IMR-90 (cell line): Measurements from ENCODE around the gene ZNF879.

Source experiments
- CEBPB ChIP-seq: IDR thresholded peaks from 2 replicates; pipeline ENCODE4 v1.6.1; 2012; ENCODE audit warnings: low read depth, low read length, improper control_type of control experiment
- CHD1 ChIP-seq: IDR thresholded peaks from 2 replicates; pipeline ENCODE4 v1.6.1; 2012; ENCODE audit warnings: low read depth, low read length, improper control_type of control experiment
- FOS ChIP-seq: fragments of 150-350 bp; IDR thresholded peaks from 2 replicates; pipeline ENCODE4 v1.6.1; 2016; ENCODE audit warnings: low read depth, low read length
- MAFK ChIP-seq: IDR thresholded peaks from 2 replicates; pipeline ENCODE4 v1.6.1; 2012; ENCODE audit warnings: low read depth, low read length, improper control_type of control experiment
- MXI1 ChIP-seq: IDR thresholded peaks from 2 replicates; pipeline ENCODE4 v1.6.1; 2012; ENCODE audit warnings: low read depth, mild to moderate bottlenecking, low read length, moderate library complexity, borderline replicate concordance
- NFE2L2 ChIP-seq: fragments of 150-350 bp; IDR thresholded peaks from 2 replicates; pipeline ENCODE4 v1.6.1; 2016; ENCODE audit warnings: low read depth, mild to moderate bottlenecking, low read length
- POLR2A ChIP-seq: IDR thresholded peaks from 2 replicates; pipeline ENCODE4 v1.6.1; 2012; ENCODE audit warnings: mild to moderate bottlenecking, low read depth, low read length
- RAD21 ChIP-seq: IDR thresholded peaks from 2 replicates; pipeline ENCODE4 v1.6.1; 2012; ENCODE audit warnings: low read length, improper control_type of control experiment
- RCOR1 ChIP-seq: IDR thresholded peaks from 2 replicates; pipeline ENCODE4 v1.6.1; 2012; ENCODE audit warnings: mild to moderate bottlenecking, low read length, improper control_type of control experiment; ENCODE audit not compliant: insufficient replicate concordance
- RFX5 ChIP-seq: IDR thresholded peaks from 2 replicates; pipeline ENCODE4 v1.8.0; 2012; ENCODE audit warnings: low read depth, mild to moderate bottlenecking, low read length, moderate library complexity
- SMC3 ChIP-seq: fragments of 150-350 bp; IDR thresholded peaks from 2 replicates; pipeline ENCODE4 v1.6.1; 2016; ENCODE audit warnings: low read depth, mild to moderate bottlenecking, antibody characterized with exemption, low read length, moderate library complexity
- TF ChIP-seq, protein P1 (sequence below): conservative IDR thresholded peaks from 2 replicates; pipeline ENCODE4 v1.5.1; 2012; ENCODE audit warnings: mild to moderate bottlenecking, low read depth, low read length, improper control_type of control experiment
- TF ChIP-seq, protein P2 (sequence below): fragments of 150-350 bp; IDR thresholded peaks from 2 replicates; pipeline ENCODE4 v1.6.1; 2017; ENCODE audit warnings: mild to moderate bottlenecking, antibody characterized with exemption, low read length, low read depth
- TF ChIP-seq, protein P3 (sequence below): fragments of 150-350 bp; IDR thresholded peaks from 2 replicates; pipeline ENCODE4 v1.6.1; 2016; ENCODE audit warnings: low read depth, mild to moderate bottlenecking, low read length, moderate library complexity, borderline replicate concordance

DNA sequence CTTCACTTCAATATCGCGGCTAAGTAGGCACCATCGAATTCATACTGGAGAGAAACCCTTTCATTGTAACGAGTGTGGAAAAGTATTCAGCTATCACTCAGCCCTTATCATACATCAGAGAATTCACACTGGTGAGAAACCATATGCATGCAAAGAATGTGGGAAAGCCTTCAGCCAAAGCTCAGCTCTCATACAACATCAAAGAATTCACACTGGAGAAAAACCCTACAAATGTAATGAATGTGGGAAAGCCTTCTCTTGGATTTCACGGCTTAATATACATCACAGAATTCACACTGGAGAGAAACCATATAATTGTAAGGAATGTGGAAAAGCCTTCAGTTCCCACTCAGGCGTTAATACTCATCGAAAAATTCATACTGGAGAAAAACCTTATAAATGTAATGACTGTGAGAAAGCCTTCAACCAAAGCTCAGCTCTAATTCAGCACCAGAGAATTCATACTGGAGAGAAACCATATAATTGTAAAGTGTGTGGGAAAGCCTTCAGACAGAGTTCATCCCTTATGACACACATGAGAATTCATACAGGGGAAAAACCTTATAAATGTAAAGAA is 9.5 kb downstream of the ZNF879 start:
- TF ChIP-seq RFX5 (no peak), POLR2A (no peak), RCOR1 (no peak), CHD1 (no peak), CEBPB (no peak), RAD21 (no peak), FOS (no peak), MXI1 (no peak), SMC3 (no peak), NFE2L2 (no peak), MAFK (no peak)
- TF ChIP-seq, protein P1, sequence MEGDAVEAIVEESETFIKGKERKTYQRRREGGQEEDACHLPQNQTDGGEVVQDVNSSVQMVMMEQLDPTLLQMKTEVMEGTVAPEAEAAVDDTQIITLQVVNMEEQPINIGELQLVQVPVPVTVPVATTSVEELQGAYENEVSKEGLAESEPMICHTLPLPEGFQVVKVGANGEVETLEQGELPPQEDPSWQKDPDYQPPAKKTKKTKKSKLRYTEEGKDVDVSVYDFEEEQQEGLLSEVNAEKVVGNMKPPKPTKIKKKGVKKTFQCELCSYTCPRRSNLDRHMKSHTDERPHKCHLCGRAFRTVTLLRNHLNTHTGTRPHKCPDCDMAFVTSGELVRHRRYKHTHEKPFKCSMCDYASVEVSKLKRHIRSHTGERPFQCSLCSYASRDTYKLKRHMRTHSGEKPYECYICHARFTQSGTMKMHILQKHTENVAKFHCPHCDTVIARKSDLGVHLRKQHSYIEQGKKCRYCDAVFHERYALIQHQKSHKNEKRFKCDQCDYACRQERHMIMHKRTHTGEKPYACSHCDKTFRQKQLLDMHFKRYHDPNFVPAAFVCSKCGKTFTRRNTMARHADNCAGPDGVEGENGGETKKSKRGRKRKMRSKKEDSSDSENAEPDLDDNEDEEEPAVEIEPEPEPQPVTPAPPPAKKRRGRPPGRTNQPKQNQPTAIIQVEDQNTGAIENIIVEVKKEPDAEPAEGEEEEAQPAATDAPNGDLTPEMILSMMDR, result no peak
- TF ChIP-seq, protein P2, sequence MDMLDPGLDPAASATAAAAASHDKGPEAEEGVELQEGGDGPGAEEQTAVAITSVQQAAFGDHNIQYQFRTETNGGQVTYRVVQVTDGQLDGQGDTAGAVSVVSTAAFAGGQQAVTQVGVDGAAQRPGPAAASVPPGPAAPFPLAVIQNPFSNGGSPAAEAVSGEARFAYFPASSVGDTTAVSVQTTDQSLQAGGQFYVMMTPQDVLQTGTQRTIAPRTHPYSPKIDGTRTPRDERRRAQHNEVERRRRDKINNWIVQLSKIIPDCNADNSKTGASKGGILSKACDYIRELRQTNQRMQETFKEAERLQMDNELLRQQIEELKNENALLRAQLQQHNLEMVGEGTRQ, result no peak
- TF ChIP-seq, protein P3, sequence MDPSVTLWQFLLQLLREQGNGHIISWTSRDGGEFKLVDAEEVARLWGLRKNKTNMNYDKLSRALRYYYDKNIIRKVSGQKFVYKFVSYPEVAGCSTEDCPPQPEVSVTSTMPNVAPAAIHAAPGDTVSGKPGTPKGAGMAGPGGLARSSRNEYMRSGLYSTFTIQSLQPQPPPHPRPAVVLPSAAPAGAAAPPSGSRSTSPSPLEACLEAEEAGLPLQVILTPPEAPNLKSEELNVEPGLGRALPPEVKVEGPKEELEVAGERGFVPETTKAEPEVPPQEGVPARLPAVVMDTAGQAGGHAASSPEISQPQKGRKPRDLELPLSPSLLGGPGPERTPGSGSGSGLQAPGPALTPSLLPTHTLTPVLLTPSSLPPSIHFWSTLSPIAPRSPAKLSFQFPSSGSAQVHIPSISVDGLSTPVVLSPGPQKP, result no peak
